Neural progenitor cell (in vitro differentiated cells): Measurements from ENCODE around the gene SMG9. TPM values are rescaled to one million over a fixed set of nuclear protein-coding genes. Genes with fewer than 3 reads are reported as not detected.
A peak's percentile ranks its signal among the peaks of the same experiment; 100 is the strongest.

Experiments used
- DNase-seq: peaks from one replicate; pipeline ENCODE4 v3.0.0-alpha.2; 2016; ENCODE audit warnings: low spot score
- H2AFZ ChIP-seq: fragments of 200-600 bp; sonication (generic); replicated peaks from 2 replicates; pipeline ENCODE4 v1.6.1; 2016; ENCODE audit warnings: antibody characterized with exemption
- H3F3A ChIP-seq: fragments of 200-600 bp; sonication (generic); 2 replicates; pipeline ENCODE4 v1.6.1; 2016; ENCODE audit warnings: antibody characterized with exemption, low read depth
- H3K27ac ChIP-seq: fragments of 200-600 bp; sonication (generic); 2 replicates; pipeline ENCODE4 v1.5.1; 2016; ENCODE audit warnings: mild to moderate bottlenecking
- H3K27me3 ChIP-seq: fragments of 200-600 bp; sonication (generic); 2 replicates; pipeline ENCODE4 v1.6.1; 2016; ENCODE audit warnings: mild to moderate bottlenecking, moderate library complexity
- H3K36me3 ChIP-seq: fragments of 200-600 bp; sonication (generic); 2 replicates; pipeline ENCODE4 v1.5.1; 2016
- H3K4me1 ChIP-seq: fragments of 200-600 bp; sonication (generic); 2 replicates; pipeline ENCODE4 v1.6.1; 2016; ENCODE audit warnings: mixed run types
- H3K4me2 ChIP-seq: fragments of 200-600 bp; sonication (generic); 2 replicates; pipeline ENCODE4 v1.6.1; 2016
- H3K4me3 ChIP-seq: fragments of 200-600 bp; sonication (generic); 2 replicates; pipeline ENCODE4 v1.5.1; 2016
- H3K79me2 ChIP-seq: fragments of 200-600 bp; sonication (generic); 2 replicates; pipeline ENCODE4 v1.6.1; 2016; ENCODE audit warnings: low read depth
- H3K9ac ChIP-seq: fragments of 200-600 bp; sonication (generic); 2 replicates; pipeline ENCODE4 v1.6.1; 2016
- H3K9me3 ChIP-seq: fragments of 200-600 bp; sonication (generic); 2 replicates; pipeline ENCODE4 v1.5.1; 2016; ENCODE audit warnings: low read depth
- H4K20me1 ChIP-seq: fragments of 200-600 bp; sonication (generic); 2 replicates; pipeline ENCODE4 v1.6.1; 2016; ENCODE audit warnings: low read depth
- H3K27ac Mint-ChIP-seq: 3 replicates; pipeline ENCODE4 v1.8.0; 2021; ENCODE audit warnings: mixed read lengths
- H3K27me3 Mint-ChIP-seq: 2 replicates; pipeline ENCODE4 v1.8.0; 2022; ENCODE audit warnings: low read depth, mild to moderate bottlenecking, inconsistent platforms, moderate library complexity, mixed read lengths; ENCODE audit not compliant: insufficient read depth
- H3K36me3 Mint-ChIP-seq: 3 replicates; pipeline ENCODE4 v1.8.0; 2021; ENCODE audit warnings: mixed read lengths
- H3K4me1 Mint-ChIP-seq: 3 replicates; pipeline ENCODE4 v1.8.0; 2021; ENCODE audit warnings: mixed read lengths
- H3K4me3 Mint-ChIP-seq: 3 replicates; pipeline ENCODE4 v1.8.0; 2021; ENCODE audit warnings: mild to moderate bottlenecking, moderate library complexity, mixed read lengths
- H3K9me3 Mint-ChIP-seq: 3 replicates; pipeline ENCODE4 v1.8.0; 2020; ENCODE audit warnings: mixed read lengths
- EZH2 ChIP-seq: fragments of 200-600 bp; sonication (generic); IDR thresholded peaks from 2 replicates; pipeline ENCODE4 v1.6.1; 2017; ENCODE audit warnings: antibody characterized with exemption, mild to moderate bottlenecking, moderate library complexity
- EZH2phosphoT487 ChIP-seq: fragments of 200-600 bp; sonication (generic); IDR thresholded peaks from 2 replicates; pipeline ENCODE4 v1.6.1; 2017; ENCODE audit warnings: antibody characterized with exemption
- total RNA-seq: library from RNA; depleted of rRNA; stranded (reverse); fragments of >200 nt; gene quantifications from 2 replicates; pipeline ENCODE4 v1.2.3, GENCODE V29; 2015; ENCODE audit warnings: low replicate concordance
- TF ChIP-seq, protein P1 (sequence below): fragments of 200-600 bp; sonication (generic); IDR thresholded peaks from 2 replicates; pipeline ENCODE4 v1.5.1; 2017; ENCODE audit warnings: antibody characterized with exemption, mild to moderate bottlenecking

Gene SMG9
- total RNA-seq, 1 donor from 2014 or later: 33.4 TPM

DNA sequence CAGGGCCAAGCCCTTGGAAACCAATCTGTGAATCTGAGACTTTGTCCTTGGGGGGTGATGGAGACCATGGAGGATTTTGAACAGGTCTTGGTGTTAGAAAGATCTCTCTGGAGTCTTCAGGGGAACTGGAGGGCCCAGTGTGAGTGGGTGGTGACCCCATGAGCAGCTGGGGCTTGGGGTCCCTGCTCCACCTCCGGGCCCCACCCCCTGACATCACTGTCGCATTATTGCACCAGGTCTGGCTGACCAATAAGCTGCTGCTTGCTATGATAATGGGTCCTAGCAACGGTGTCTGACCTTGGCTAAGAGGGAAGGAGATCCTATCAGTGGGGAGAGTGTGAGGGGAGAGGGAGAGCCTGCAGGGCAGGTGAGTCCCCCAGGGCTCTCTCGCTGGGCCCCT is 39.0 kb downstream of the SMG9 start, which contains the start of gene IRGC:
Gene IRGC, plus strand, starts transcription at position 301 of the 400 bp plus-strand sequence. CDS start 2,483 bp downstream, outside the sequence.
- Mint-ChIP-seq H3K27me3 (peaks cover 4% of the 10 kb centered on the region), H3K4me3 (no peak within 1 kb of the TSS), H3K4me1 (peaks cover 5% of the 10 kb centered on the region), H3K27ac (peak within 1 kb of the TSS; percentile 69), H3K9me3 (no peaks in the 10 kb centered on the region), H3K36me3 (no peaks in the 10 kb centered on the region)
- Histone ChIP-seq H3K79me2 (no peaks in the 10 kb centered on the region), H3F3A (no peaks in the 10 kb centered on the region), H3K4me3 (no peak within 1 kb of the TSS), H3K36me3 (no peaks in the 10 kb centered on the region), H4K20me1 (no peaks in the 10 kb centered on the region), H2AFZ (no peak within 1 kb of the TSS), H3K9ac (no peak within 1 kb of the TSS), H3K4me2 (no peak within 1 kb of the TSS), H3K27me3 (no peaks in the 10 kb centered on the region), H3K4me1 (peaks cover 4% of the 10 kb centered on the region), H3K9me3 (no peaks in the 10 kb centered on the region), H3K27ac (no peak within 1 kb of the TSS)
- TF ChIP-seq, protein P1, sequence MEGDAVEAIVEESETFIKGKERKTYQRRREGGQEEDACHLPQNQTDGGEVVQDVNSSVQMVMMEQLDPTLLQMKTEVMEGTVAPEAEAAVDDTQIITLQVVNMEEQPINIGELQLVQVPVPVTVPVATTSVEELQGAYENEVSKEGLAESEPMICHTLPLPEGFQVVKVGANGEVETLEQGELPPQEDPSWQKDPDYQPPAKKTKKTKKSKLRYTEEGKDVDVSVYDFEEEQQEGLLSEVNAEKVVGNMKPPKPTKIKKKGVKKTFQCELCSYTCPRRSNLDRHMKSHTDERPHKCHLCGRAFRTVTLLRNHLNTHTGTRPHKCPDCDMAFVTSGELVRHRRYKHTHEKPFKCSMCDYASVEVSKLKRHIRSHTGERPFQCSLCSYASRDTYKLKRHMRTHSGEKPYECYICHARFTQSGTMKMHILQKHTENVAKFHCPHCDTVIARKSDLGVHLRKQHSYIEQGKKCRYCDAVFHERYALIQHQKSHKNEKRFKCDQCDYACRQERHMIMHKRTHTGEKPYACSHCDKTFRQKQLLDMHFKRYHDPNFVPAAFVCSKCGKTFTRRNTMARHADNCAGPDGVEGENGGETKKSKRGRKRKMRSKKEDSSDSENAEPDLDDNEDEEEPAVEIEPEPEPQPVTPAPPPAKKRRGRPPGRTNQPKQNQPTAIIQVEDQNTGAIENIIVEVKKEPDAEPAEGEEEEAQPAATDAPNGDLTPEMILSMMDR: no peak
- TF ChIP-seq EZH2: no peak
- TF ChIP-seq EZH2phosphoT487: no peak
- DNase-seq: no peak

DNA sequence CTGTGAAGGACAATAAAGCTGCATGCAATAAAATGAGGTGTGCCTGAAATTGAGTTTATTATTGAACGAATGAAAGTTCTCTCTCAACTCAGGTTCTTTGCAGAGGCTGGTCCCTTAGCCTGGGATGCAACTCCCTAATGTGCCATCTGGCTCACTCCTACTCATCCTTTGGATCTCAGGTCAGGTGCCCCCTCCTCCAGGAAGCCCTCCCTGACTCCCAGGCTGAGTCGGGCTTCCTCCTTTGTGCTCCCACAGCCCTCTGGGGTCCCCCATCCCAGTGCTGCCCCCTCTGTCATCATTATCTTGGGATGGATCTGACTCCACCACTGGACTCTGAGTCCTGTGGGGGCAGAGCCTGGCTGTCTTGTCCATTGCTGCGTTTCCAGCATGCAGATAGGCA is 41.6 kb downstream of the SMG9 start:
- H3K4me1 Mint-ChIP-seq: peaks cover 5% of the 10 kb centered on the region
- H3K27me3 Mint-ChIP-seq: peaks cover 2% of the 10 kb centered on the region
- DNase-seq: no peak
- H3K9me3 Mint-ChIP-seq: peaks cover 4% of the 10 kb centered on the region
- no peak overlapping the region for H3K4me2 ChIP-seq
- no peak overlapping the region for H3K4me3 Mint-ChIP-seq
- no peaks in the 10 kb centered on the region for H4K20me1 ChIP-seq
- H3K9ac ChIP-seq: no peak overlapping the region
- no peaks in the 10 kb centered on the region for H3K36me3 ChIP-seq
- no peak overlapping the region for H3K27ac ChIP-seq
- no peaks in the 10 kb centered on the region for H3K9me3 ChIP-seq
- H2AFZ ChIP-seq: no peak overlapping the region
- H3K4me3 ChIP-seq: no peak overlapping the region
- H3K36me3 Mint-ChIP-seq: no peaks in the 10 kb centered on the region
- no peaks in the 10 kb centered on the region for H3K4me1 ChIP-seq
- no peaks in the 10 kb centered on the region for H3K79me2 ChIP-seq
- H3F3A ChIP-seq: no peaks in the 10 kb centered on the region
- no peak overlapping the region for H3K27ac Mint-ChIP-seq
- H3K27me3 ChIP-seq: no peaks in the 10 kb centered on the region
- TF ChIP-seq, protein P1: no peak
- TF ChIP-seq EZH2phosphoT487 (no peak), EZH2 (no peak)

DNA sequence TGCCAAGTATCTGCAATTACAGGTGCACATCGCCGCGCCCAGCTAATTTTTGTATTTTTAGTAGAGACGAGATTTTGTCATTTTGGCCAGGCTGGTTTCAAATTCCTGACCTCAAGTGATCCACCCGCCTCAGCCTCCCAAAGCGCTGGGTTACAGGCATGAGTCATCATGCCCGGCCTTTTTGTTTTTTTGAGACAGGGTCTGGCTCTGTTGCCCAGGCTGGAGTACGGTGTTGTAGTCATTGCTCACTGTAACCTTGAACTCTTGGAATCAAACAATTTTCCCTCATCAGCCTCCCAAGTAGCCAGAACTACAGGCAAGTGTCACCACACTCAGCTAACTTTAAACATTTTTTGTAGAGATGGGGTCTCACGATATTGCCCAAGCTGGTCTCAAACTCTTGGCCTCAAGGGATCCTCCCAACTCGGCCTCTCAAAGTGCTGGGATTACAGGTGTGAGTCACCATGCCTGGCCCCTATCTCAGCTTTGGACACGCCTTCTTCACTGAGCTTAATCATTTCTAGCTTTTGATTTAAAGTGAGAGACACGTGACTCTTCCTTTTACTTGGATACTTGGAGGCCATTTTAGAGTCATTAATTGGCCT is 42.9 kb downstream of the SMG9 start:
- no peak overlapping the region for H3K4me3 ChIP-seq
- H3F3A ChIP-seq: no peaks in the 10 kb centered on the region
- no peaks in the 10 kb centered on the region for H3K9me3 ChIP-seq
- H3K9ac ChIP-seq: no peak overlapping the region
- no peaks in the 10 kb centered on the region for H3K79me2 ChIP-seq
- TF ChIP-seq EZH2 (no peak), EZH2phosphoT487 (no peak)
- TF ChIP-seq, protein P1: no peak
- H3K27me3 ChIP-seq: no peaks in the 10 kb centered on the region
- DNase-seq: no peak
- H3K9me3 Mint-ChIP-seq: peaks cover 6% of the 10 kb centered on the region
- H3K4me3 Mint-ChIP-seq: no peak overlapping the region
- no peak overlapping the region for H3K27ac ChIP-seq
- no peak overlapping the region for H2AFZ ChIP-seq
- no peaks in the 10 kb centered on the region for H3K27me3 Mint-ChIP-seq
- H4K20me1 ChIP-seq: no peaks in the 10 kb centered on the region
- H3K4me1 ChIP-seq: no peaks in the 10 kb centered on the region
- no peaks in the 10 kb centered on the region for H3K36me3 Mint-ChIP-seq
- H3K4me2 ChIP-seq: no peak overlapping the region
- peaks cover 5% of the 10 kb centered on the region for H3K4me1 Mint-ChIP-seq
- no peak overlapping the region for H3K27ac Mint-ChIP-seq
- H3K36me3 ChIP-seq: no peaks in the 10 kb centered on the region
